Lower leg skin (tissue), 4 donors: ENCODE data around the gene CCDC63. TPM values are rescaled to one million over a fixed set of nuclear protein-coding genes. Genes with fewer than 3 reads are reported as not detected.

Experiments
- DNase-seq, 2 donors: peaks; one replicate each; pipeline ENCODE4 v3.0.0-alpha.2; 2019; ENCODE audit warnings: low spot score in 2 of 2
- H3K4me3 ChIP-seq: fragments of 200-600 bp; sonication (generic); 2 replicates; pipeline ENCODE4 v1.5.1; 2017; ENCODE audit warnings: mild to moderate bottlenecking, low read depth; ENCODE audit not compliant: poor library complexity, severe bottlenecking
- POLR2A ChIP-seq, 2 donors: fragments of 450-650 bp; IDR thresholded peaks; one replicate each; pipeline ENCODE4 v1.6.1; 2016 to 2017; ENCODE audit warnings: antibody characterized with exemption in 2 of 2, mild to moderate bottlenecking in 1 of 2, moderate library complexity in 1 of 2
- WGBS, 2 donors: methylation state at CpG; one replicate each; pipeline ENCODE4 v1.1.5; 2018; 5-methylcytosine and 5-hydroxymethylcytosine counted together
- intact Hi-C: fragments of 100-400 bp; cut with DNase I; formaldehyde crosslinking; loops from one replicate; pipeline ENCODE4 v1.15.0; 2023; ENCODE audit warnings: low total_unique reads
- total RNA-seq, 4 donors: library from RNA; depleted of rRNA; stranded (reverse); fragments of >200 nt; gene quantifications; one replicate each; pipeline ENCODE4 v1.1.0, GENCODE V29; 2016
- TF ChIP-seq, protein P1 (sequence below), 3 donors: fragments of 450-650 bp; IDR thresholded peaks; one replicate each; pipeline ENCODE4 v1.5.1; 2016; ENCODE audit warnings: antibody characterized with exemption in 3 of 3, mild to moderate bottlenecking in 3 of 3, moderate library complexity in 2 of 3

Gene CCDC63
- total RNA-seq, 4 donors from 2014 or later = 0.29 TPM; not detected in 3

DNA sequence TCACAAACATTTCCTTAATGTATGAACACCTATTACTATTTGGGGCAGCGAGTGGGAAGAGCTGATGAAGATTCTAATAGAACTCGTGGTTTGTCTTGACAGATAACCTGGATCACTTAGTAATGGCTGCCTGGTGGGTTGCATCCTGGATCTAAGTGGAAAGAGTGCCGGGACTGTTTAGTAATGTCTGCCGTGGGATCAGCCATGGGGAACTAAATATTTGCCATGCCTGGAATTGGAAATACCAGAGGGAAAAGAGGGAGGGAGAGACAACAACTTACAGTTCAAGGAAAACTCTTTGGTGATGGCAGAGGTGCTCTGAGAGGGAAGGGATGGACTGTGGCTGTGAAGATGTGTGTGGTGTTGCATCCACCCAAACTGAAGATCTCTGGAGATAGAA is 21.3 kb upstream of the CCDC63 start:
- DNase-seq = no peak
- TF ChIP-seq, protein P1, sequence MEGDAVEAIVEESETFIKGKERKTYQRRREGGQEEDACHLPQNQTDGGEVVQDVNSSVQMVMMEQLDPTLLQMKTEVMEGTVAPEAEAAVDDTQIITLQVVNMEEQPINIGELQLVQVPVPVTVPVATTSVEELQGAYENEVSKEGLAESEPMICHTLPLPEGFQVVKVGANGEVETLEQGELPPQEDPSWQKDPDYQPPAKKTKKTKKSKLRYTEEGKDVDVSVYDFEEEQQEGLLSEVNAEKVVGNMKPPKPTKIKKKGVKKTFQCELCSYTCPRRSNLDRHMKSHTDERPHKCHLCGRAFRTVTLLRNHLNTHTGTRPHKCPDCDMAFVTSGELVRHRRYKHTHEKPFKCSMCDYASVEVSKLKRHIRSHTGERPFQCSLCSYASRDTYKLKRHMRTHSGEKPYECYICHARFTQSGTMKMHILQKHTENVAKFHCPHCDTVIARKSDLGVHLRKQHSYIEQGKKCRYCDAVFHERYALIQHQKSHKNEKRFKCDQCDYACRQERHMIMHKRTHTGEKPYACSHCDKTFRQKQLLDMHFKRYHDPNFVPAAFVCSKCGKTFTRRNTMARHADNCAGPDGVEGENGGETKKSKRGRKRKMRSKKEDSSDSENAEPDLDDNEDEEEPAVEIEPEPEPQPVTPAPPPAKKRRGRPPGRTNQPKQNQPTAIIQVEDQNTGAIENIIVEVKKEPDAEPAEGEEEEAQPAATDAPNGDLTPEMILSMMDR (IDR thresholded peaks at IDR 0.05) = no peak
- TF ChIP-seq POLR2A (IDR thresholded peaks at IDR 0.05) = no peak
- intact Hi-C loops = no loop called here
- WGBS, 2 donors = 87% methylated on average over 4 of the region's 4 CpGs
- H3K4me3 ChIP-seq = no peak overlapping the region

DNA sequence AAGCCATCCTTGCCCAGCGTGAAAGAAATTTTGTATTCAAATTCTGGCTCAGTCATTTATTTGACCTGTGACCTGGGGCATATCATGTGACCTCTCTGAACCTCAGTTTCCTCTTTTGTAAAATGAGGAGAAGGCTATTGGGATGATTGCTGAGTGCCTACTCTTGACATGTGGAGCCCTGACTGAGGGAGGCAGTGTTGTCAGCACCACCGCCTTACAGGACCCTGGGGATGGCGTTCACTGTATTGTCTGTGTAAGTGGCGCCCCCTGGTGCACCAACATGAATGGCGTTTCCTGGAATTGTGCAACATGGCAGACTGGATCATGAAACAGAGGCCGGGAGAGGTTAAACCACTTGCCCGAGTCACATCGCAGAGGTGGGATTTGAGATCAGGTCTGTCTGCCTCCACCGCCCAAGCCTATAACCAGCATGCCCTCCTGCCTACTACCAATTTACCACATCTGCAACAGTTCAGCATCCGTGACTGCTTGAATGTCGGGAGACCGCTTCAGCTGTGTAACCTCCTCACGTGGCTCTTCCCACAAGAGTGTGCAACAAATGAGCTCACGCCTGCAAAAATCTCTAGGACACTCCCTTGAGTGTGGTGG is 20.1 kb upstream of the CCDC63 start:
- TF ChIP-seq, protein P1 (IDR thresholded peaks at IDR 0.05) = peak in 1 of 3 donors; percentile 62
- TF ChIP-seq POLR2A (IDR thresholded peaks at IDR 0.05) = no peak
- peak; percentile 84 to 97 for DNase-seq
- WGBS, 2 donors = 20 to 27% methylated on average over 14 of the region's 14 CpGs
- intact Hi-C loops = no loop called here
- no peak overlapping the region for H3K4me3 ChIP-seq

DNA sequence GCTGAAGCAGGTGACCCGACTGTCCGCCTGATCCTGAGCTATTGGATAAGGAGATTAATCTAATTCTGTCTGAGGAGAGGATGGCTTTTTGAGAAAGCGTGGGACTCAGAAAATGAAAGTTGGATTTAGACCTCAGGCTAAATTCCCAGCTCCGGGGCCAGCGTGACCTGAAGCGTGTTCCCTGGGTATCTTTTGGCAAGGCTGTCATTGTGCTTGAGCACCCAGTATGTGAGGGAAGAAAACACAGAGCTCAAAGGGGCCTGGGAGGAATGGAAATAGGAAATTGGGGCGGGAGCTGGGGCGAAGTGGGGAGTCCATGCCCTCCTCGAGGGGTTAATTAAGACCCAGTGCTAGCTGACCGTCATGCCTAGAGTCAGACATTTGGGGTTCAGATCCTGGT is 17.5 kb upstream of the CCDC63 start:
- intact Hi-C loops = no loop called here

DNA sequence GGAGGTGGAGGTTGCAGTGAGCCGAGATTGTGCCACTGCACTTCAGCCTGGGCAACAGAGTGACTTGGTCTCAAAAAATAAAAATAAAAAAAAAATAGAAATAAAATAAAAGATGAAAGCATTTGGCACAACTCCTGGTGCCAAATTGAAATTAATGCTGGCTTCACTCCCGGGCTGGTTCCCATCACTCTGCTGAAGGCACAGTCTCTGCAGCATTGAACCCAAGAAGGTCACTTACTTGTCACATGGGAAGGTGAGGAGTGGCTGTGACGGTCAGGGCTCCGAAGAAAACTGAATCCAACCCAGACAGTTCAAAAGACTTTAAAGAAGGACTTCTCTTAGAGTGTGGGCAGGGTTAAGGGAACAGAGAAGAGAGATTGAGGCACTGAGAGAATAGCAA is 10.5 kb upstream of the CCDC63 start:
- 67 to 68% methylated on average over 4 of the region's 4 CpGs for WGBS, 2 donors

More for the DNA sequence above, 17.5 kb upstream of the CCDC63 start:
- H3K4me3 ChIP-seq = no peak overlapping the region
- no peak for DNase-seq
- TF ChIP-seq POLR2A (IDR thresholded peaks at IDR 0.05) = no peak
- WGBS, 2 donors = 75 to 78% methylated on average over 10 of the region's 10 CpGs

DNA sequence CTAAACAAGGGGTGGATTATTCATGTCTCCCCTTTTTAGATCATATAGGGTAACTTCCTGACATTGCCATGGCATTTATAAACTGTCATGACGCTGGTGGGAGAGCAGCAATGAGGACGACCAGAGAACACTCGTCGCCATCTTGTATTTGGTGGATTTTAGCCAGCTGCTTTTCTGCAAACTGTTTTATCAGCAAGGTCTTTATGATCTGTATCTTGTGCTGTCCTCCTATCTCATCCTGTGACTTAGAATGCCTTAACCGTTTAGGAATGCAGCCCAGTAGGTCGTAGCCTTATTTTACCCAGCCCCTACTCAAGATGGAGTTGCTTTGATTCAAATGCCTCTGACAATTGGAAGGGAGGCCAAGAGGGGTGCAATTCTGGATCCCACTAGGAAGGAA is 5.8 kb upstream of the CCDC63 start:
- 62 to 63% methylated on average over 6 of the region's 6 CpGs for WGBS, 2 donors
- H3K4me3 ChIP-seq = no peak overlapping the region
- intact Hi-C loops = no loop called here
- TF ChIP-seq, protein P1 (IDR thresholded peaks at IDR 0.05) = no peak
- DNase-seq = no peak

More for the DNA sequence above, 10.5 kb upstream of the CCDC63 start:
- intact Hi-C loops = no loop called here
- DNase-seq = no peak
- TF ChIP-seq, protein P1 (IDR thresholded peaks at IDR 0.05) = no peak
- TF ChIP-seq POLR2A (IDR thresholded peaks at IDR 0.05) = no peak
- no peak overlapping the region for H3K4me3 ChIP-seq

DNA sequence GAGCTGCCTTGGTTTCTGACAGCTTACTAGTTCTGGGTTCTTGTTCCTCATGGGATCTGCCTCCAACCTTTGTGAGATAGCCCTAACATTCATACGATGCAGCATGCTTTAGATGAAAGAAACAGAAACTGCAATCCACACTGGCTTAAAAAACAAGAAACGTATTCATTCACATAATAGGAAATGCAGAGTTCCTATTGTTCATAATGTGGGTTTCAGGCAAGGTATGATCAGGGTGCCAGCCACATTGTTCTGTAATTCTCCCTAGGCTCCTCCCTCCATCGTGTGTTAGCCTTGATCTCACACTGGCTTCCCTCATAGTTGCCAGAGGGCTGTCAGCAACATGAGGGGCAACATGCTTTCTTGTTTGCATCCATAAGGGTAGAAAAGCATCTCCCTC is 2.7 kb upstream of the CCDC63 start:
- WGBS, 2 donors = 49 to 50% methylated on average over 3 of the region's 3 CpGs
- intact Hi-C loops = no loop called here
- no peak overlapping the region for H3K4me3 ChIP-seq
- TF ChIP-seq POLR2A (IDR thresholded peaks at IDR 0.05) = no peak
- TF ChIP-seq, protein P1 (IDR thresholded peaks at IDR 0.05) = no peak
- DNase-seq = no peak
